GM21717 (cell line): ENCODE data around the gene DRD1.
A peak's percentile ranks its signal among the peaks of the same experiment; 100 is the strongest.

Source experiments
- ATAC-seq: cut with Tn5 transposase; IDR thresholded peaks from one replicate; pipeline ENCODE4 v1.9.1; 2021; ENCODE audit warnings: mild to moderate bottlenecking, moderate library complexity; ENCODE audit not compliant: unreplicated experiment

DRD1 gene

DNA sequence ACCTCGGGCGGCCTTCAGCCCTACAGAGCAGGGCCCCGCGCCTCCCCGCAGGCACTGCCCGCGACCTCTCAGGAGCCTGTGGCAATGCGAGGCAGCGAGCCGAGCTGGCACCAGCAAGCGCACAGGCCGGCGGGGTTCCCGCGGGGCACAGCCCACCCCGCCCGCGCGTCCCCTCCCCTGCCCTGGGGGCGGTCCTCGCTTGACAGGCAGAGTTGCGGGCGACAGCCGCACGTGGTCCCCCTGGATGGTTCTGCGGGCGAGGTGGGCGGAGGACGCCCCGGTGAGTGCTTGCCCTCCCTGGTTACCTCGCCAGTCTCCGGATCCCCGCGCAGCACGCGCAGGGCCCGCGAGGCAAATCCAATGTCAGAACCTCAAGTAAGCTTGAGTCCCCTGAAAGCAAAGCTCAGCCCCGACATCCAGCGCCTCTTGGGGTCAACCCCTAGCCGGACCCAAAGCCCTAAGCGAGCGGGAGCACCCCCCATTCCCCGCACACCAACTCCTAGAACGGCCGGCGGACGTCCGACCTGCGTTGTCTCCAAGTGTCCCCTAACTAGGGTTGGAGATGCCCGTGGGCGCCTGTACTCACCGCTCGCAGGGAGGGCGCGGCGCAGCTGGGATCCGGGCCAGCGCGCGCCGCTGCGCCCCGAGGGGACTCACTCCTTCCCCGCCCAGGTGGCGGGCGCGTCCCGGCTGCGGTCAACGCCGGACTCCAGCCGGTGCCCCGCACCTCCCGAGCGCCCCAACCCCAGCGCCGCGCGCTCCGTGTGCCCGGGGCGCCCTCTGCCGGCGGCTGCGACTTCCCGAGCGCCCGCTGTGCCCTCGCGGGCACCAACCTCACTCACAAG lies at the start of gene DRD1:
DRD1 (minus strand) TSS at position 123 of the 845 bp plus-strand sequence. CDS start 1,083 bp downstream, outside the sequence.
- ATAC-seq: no peak

DNA sequence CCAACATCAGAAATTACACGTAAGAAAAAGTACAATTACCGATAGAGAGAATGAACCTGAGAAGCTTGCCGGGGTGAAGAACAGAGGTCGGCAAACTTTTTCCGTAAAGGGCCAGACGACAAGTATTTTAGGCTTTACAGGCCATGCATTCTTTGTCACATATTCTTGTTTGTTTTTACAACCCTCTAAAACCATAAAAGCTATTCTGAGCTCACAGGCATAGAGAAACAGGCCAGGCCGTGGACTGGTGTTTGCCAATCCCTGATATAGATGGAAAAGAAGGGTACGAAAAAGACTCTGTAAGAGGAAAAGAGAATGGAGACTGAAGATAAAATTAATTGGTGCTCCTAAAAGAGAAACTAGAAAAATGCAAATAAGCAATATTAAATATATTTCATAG lies 49.7 kb upstream of the DRD1 start:
- no peak for ATAC-seq

- no peak for ATAC-seq
These were observed 49.3 kb upstream of the DRD1 start for GRCh38 chr5:175493260-175493659.

DNA sequence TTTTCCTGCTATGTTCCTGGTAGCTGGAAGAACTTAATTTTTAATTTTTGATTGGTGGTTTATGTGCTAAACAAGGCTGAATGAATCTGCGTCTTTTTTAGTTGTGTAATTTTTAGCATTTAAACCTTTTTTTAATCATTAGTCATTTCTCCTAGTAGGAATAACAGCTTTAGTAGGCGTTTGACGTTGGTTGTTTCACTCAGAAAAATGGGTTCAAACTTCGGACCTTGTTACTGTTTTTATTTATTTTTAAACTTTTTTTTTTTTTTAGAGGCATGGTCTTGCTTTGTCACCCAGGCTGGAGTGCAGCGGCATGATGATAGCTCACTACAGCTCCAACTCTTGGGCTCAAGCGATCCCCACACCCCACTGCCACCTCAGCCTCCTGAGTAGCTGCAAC lies 47.2 kb upstream of the DRD1 start:
- ATAC-seq: no peak

DNA sequence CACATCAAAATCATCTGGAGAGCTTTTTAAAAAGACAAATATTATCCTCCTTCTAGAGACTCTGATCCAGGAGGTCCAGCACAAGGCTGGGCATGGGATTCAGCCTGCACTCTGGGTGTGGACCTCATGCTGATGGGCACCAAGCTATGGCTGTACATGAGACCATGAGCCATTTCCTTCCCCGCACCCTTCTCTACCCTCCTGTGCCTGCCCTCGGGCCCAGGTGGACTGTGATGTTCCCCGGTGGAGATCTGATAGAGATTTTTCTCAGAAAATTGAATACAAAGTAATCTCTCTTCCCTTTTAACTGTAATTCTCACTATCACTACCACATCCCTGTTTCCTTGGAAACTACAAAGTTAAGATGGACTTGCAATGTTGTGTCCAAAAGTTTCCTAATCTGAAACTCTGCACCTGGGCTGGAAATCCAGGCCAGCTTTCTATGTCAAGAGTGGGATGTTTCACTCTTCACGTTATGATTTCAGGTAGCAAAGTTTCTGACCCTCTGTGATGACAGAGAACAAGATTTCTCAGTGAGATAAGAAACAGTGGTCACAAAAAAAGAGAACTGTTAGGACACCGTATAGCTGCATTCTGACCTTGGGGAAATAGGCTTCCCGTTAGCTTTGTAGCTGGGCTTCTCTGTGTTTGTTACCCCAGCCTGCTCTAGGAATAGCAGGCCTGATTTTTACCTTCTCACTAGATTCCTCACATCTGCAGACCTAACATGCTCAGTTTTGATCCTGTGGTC lies 45.9 kb upstream of the DRD1 start:
- no peak for ATAC-seq

DNA sequence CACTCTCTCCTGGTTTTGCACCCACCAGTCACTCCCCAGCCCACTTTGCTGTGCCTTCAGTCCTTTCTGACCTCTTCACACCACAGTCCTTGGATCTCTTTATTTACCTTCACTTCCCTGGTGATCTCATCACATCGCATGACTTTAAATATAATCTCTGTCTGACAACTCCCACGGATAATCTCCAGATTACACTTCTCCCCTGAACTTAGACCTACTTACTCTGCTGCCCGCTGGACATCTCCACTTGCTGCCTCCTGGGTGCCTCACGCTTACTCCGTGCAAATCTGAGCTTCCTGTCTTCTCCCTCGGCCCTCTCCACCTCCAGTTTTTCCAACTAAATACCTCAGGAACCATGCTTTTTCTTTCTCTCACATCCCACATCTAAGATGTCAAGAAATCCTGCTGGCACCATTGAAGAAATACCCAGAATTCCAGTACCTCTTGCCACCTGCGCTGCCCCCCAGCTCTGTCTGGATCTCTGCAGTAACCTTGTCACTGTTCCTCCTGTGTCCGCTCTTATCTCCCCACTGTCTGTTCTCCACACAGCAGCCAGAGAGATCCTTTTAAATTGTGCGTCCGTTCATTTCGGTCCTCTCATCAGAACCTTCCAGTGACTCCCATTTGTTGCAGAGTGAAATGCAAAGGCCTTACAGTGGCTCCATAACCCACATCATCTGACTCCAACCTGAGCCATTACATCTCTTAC lies 43.7 kb upstream of the DRD1 start:
- ATAC-seq: no peak

DNA sequence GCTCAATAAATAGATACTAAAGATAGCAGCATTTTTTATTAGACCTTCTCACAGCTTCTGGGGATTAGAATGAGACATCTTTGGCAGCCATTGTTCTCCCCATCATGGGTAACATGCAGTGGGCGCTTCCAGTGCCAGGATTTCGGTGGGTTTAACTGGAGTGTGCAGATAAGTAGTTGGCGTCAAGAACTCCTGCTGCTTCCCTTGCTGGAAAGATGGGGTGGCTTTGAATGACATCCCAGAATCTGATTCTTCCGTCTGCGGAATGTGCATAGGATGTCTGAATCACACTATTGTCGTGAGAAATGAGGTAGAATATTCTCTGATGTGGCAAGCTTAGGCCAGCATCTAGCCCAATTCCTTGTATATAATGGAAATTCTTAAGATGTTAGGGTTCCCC lies 41.6 kb upstream of the DRD1 start:
- no peak for ATAC-seq

- no peak for ATAC-seq
These were observed 40.8 kb upstream of the DRD1 start for GRCh38 chr5:175484829-175485228.

- no peak for ATAC-seq
These were observed 40.3 kb upstream of the DRD1 start for GRCh38 chr5:175484322-175484721.

DNA sequence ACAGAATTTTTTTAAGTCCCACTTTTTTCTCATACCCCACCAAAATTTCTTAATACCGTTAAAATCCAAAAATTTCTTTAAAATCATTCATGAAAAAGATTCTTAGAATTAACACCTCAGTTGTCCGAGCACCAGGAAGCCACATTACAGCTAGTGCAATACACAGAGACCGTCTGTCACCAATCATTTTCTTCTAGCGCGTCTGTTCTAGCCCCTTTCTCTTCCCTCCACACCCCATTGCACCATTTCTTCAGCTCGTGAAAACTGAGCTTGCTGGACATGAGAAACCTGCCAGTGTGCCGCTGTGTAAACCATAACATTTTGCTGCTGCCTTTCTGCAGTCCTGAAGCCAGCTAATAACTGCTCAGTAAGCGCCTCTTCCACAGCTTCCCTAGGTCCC lies 39.4 kb upstream of the DRD1 start:
- no peak for ATAC-seq

DNA sequence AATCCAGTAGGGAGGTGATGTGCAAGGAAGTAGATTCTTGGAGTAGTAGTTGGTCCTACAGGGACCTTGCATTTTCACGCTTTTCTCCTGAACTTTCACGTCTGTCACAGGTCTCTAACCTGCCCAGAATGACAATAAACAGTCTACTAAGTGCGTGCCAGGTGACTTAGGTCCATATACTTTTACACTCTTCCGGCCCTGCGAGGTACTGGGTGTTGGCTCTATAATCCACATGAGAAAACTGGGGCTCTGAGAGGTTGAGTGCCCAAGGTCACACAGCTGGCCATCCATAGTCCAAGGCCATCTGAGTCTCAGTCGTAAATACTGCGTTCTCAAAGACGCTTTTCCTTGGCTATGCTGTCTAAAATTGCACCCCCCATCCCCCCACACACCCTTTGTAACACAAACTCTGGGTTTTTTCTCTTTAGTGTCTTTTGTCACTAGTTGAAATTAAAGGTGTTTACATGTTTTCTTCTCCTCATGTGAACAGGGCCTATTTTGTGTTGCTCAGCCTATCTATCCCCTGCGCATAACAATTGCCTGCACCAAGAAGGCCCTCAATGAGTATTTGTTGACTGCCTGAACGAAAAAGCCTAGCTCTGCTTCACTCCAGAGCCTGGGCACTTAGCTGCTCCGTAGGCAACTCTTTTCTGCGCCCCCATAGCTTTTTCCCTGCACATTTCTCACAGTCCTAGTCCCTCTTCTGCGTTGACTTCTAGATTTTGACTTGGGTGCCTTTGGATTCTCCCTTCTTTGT lies 35.3 kb upstream of the DRD1 start:
- no peak for ATAC-seq

DNA sequence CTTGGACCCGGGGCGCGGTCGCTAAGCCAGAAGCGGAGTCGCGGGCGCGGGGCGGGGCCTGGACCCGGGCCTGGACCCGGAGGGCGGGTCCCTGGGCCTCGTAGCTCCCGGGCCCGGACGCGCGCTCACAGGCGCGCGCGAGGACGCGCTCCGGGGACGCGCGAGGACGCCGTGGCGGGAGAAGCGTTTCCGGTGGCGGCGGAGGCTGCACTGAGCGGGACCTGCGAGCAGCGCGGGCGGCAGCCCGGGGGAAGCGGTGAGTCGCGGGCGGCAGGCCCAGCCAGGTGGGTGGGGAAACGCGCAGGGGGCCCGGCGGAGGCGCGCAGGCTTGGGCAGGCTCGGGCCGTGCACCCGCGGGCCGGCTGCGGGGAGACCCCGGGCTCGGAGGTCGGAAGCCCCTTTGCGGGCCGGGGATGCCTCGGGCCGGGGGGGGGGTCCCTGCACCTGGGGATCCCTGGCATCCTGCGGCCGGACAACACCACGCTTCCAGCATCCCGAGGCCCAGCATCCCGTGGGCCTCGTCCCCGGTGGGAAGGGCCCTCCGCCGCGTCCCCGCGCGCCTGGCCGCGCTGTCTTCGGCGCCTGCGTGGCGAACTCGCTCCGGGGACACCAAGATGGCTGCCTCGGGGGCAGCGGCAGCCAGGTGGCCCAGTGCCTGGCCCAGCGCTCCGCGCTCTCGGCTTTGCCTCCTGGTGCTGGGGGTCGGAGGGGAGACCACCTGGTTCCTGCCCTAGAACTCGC lies 34.6 kb upstream of the DRD1 start, which contains the start of gene SFXN1:
SFXN1 (plus strand) TSS at position 177 of the 741 bp plus-strand sequence. CDS start 13,544 bp downstream, outside the sequence.
- peak; percentile 88 for ATAC-seq

DNA sequence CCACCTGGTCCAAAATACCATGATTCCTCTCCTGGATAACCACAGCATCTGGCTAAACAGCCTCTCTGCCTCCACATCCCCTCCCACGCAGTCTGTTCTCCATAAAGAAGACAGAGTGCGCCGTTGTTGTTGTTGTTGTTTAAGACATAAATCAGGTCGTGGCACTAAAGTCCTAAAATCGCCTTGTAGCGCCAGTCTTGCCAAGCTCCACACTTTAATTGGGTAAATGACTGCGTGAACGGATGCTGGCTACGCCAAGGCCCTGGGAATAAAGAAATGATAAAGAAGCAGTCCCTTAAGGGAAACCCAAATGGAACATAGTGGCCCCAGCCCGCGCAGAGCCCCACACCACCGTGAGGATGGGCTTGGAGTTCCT lies 34.0 kb upstream of the DRD1 start:
- ATAC-seq: no peak

DNA sequence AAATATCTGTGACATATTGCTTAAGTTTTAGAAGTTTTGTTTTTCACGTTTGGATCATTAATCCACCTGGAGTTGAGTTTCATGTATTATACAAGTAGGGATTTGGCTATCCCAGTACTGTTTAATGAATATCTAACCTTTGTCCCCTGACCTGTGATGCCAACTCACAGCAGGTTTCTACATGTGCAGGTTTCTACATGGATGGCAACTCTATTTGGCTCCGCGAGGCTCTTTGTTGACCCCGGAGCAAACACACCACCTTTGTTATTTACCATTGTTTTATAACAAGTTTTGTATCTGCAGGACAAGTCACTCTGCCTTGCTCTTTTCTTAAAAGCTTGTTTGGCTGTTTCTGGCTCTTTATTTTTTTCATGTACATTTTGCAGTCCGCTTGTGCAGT lies 33.5 kb upstream of the DRD1 start:
- no peak for ATAC-seq

GRCh38 chr5:175475248-175475647 lies 31.3 kb upstream of the DRD1 start:
- ATAC-seq: no peak

- no peak for ATAC-seq
These were observed 28.4 kb upstream of the DRD1 start for GRCh38 chr5:175472378-175472777.

- peak; percentile 62 for ATAC-seq
These were observed 27.6 kb upstream of the DRD1 start for GRCh38 chr5:175471628-175472027.

DNA sequence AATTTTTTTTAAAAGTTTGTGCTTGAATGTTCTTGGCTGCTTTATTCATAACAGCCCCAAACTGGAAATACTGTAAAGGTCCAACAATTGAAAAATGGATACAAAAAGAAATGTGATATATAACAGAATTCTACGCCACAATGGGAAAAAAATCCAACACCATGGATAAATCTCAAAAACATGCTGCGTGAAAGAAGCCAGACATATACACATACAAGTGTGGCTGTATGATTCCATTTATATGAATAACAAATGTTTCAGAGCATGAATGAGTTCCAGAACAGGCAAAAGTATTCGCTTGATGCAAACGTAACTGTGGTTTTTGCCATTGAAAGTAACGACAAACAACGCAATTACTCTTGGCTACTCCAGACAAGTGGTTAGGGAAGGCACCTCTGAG lies 27.2 kb upstream of the DRD1 start:
- ATAC-seq: no peak

GRCh38 chr5:175470781-175471180 lies 26.8 kb upstream of the DRD1 start:
- ATAC-seq: no peak

- no peak for ATAC-seq
These were observed 25.9 kb upstream of the DRD1 start for GRCh38 chr5:175469916-175470315.
